ENCODE results near the gene DCAF11.

DNA sequence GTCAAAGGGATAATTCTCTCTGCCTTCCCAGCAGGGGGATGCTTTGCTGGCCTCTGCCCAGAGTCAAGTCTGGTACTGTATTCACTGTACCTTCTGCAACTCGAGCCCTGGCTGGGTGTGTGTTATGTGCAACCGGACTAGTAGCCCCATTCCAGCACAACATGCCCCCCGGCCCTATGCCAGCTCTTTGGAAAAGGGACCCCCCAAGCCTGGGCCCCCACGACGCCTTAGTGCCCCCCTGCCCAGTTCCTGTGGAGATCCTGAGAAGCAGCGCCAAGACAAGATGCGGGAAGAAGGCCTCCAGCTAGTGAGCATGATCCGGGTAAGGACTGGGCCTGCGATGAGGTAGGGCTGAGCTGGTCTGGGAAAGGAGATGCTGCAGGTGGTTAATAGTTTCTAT, 36.0 kb downstream of the DCAF11 start:
- TF ChIP-seq, protein P1, sequence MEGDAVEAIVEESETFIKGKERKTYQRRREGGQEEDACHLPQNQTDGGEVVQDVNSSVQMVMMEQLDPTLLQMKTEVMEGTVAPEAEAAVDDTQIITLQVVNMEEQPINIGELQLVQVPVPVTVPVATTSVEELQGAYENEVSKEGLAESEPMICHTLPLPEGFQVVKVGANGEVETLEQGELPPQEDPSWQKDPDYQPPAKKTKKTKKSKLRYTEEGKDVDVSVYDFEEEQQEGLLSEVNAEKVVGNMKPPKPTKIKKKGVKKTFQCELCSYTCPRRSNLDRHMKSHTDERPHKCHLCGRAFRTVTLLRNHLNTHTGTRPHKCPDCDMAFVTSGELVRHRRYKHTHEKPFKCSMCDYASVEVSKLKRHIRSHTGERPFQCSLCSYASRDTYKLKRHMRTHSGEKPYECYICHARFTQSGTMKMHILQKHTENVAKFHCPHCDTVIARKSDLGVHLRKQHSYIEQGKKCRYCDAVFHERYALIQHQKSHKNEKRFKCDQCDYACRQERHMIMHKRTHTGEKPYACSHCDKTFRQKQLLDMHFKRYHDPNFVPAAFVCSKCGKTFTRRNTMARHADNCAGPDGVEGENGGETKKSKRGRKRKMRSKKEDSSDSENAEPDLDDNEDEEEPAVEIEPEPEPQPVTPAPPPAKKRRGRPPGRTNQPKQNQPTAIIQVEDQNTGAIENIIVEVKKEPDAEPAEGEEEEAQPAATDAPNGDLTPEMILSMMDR (conservative IDR thresholded peaks at IDR 0.05; ENCODE audit: low read depth, low read length), result no peak
- no peak for TF ChIP-seq EZH2phosphoT487 (IDR thresholded peaks at IDR 0.05; ENCODE audit: borderline replicate concordance, low read length)
